SJSA1 (cell line): ENCODE results near the gene SEMA6B. TPM values are rescaled to one million over a fixed set of nuclear protein-coding genes. Genes with fewer than 3 reads are reported as not detected.

Experiments
- DNase-seq, 2 experiments: peaks; one replicate each; pipeline ENCODE4 v3.0.0-alpha.2; 2015 to 2020; ENCODE audit warnings: low spot score in 2 of 2, low read depth in 1 of 2
- H3K27ac ChIP-seq: fragments of 250-450 bp; sonication (Bioruptor Pico); 2 replicates; pipeline ENCODE4 v1.5.1; 2020; ENCODE audit warnings: mild to moderate bottlenecking, moderate library complexity
- H3K27me3 ChIP-seq: fragments of 250-450 bp; sonication (Bioruptor Pico); replicated peaks from 2 replicates; pipeline ENCODE4 v1.5.1; 2020; ENCODE audit warnings: mild to moderate bottlenecking, moderate library complexity
- H3K36me3 ChIP-seq: fragments of 250-450 bp; sonication (Bioruptor Pico); 2 replicates; pipeline ENCODE4 v1.5.1; 2020; ENCODE audit warnings: mild to moderate bottlenecking
- H3K4me1 ChIP-seq: fragments of 250-450 bp; sonication (Bioruptor Pico); replicated peaks from 2 replicates; pipeline ENCODE4 v1.6.1; 2021; ENCODE audit warnings: mild to moderate bottlenecking
- H3K4me3 ChIP-seq: fragments of 250-450 bp; sonication (Bioruptor Pico); 2 replicates; pipeline ENCODE4 v1.5.1; 2020; ENCODE audit warnings: mild to moderate bottlenecking
- H3K9me3 ChIP-seq: fragments of 250-450 bp; sonication (Bioruptor Pico); replicated peaks from 2 replicates; pipeline ENCODE4 v1.5.1; 2020; ENCODE audit warnings: mild to moderate bottlenecking
- total RNA-seq: library from RNA; depleted of rRNA; stranded (reverse); fragments of >200 nt; shearing (Covaris generic); gene quantifications from 2 replicates; pipeline ENCODE4 v1.2.3, GENCODE V29; 2014

Gene SEMA6B
- total RNA-seq, 1 experiment from 2014 or later: 0.08 TPM

DNA sequence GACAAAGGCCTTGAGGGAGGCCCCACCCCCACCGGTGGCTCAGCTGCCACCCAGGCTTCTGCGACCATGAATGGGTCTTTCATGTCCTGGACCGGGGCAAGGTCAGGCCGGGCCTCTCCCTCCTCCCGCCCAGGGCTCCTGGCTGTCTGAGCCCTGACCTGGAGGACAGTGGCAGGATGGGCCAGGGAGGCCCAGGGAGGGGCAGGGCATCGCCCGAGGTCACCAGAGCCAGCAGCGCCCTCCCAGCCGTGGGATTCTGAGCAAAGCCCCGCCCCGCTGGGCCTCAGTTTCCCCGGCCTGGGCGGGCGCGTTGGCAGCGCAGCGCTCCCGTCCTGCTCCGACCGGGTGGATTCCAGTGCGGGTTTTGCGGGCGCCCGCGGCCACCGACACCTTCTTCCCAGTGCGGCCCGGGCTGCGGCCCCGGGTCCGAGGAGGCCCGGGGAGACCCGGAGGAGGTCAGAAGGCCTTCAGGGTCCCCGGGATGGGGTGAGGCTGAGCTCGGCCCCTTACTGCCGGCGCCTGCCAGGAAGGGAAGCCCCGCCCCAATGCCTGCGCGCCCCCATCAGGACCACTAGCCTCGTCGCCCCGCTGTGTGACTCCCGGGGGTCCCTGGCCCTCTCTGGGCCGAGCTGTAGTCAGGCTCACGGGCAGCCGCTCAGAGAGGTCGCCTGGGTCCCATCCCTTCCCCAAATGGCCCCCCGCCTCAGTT, 24.6 kb upstream of the SEMA6B start:
- Histone ChIP-seq H3K36me3 (no peaks in the 10 kb centered on the region), H3K27ac (no peak overlapping the region), H3K4me1 (peaks cover 12% of the 10 kb centered on the region), H3K4me3 (no peak overlapping the region; the same call in 1 of the 2 replicates), H3K9me3 (no peaks in the 10 kb centered on the region), H3K27me3 (peaks cover 49% of the 10 kb centered on the region)
- no peak for DNase-seq

DNA sequence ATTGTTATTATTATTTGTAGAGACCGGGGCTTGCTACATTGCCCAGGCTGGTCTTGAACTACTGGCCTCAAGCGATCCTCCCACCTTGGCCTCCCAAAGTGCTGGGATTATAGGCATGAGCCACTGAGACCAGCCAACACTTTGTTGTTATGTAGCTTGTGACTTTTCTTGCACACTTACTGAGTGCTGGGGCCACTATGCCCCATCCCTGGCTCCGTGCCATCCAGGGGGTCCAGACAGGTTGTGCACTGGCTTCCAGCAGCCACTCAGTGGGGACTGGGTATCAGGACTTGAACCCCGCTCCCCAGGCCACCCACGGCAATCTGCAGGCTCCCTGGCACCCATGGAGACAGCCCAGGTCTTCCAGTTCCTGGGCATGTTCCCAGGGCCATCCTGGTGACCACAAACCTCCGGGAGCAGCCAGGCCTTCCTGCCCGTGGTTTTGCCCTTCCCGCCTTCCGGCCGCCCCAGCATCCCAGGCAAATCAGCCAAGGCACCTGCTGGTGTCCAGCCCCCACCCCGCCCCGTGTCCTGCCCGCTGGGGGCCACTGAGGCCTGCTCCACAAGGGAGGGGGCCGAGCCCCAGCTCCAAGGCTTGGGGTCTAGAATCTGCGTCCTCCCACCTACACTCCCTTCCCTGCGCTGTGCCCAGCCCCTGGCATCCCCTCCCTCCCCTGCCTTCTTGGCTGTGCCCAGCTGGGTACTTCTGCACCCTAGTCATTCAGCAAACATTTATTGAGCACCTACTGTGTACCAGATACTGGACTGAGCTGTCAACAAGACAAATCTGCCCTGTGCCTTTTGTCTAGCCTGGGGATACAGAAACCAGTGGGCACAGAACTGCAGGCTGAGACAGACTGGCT, 23.7 kb upstream of the SEMA6B start:
- Histone ChIP-seq H3K4me3 (no peak overlapping the region), H3K27me3 (peaks cover 53% of the 10 kb centered on the region)

DNA sequence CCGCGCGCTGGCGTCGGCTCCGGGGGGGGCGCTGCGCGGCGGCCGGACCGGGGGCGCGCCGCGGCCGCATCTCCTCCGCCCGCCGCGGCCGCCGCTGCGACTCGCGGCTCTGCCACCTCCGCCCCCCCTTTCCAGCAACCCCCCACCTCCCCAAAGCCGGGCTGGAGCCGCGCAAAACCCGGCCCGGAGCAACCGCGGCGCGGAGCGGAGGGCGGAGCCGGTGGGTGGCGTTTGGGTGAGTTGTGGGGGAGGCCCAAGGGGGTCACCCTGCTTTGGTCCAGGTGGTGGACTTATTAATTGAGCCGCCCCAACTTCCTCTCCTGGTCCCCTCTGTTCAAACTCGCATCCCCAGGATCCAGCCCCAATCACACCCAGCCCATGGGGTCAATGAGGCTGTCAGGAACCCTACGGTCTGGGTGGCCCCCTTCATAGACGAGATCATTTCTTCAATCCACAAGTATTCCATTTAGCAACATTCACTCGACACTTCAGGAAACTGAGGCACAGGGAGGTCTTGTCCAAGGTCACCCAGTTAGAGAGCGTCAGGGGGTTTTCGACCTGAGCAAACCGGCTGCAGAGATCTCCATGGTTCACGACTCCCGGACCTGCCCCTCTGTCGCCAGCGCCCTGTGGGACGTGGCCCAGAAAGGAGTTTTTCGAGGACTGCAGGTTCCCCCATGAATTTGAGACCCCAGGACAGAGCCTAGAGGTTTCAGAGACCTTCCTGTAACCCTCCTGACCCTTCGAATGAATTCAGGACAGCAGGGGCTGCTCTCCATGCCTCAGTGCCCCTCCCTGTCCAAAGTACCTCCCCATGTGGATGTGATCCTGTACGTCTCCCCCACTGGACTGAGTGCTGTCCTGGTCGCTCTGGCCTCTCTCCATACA, 22.4 kb upstream of the SEMA6B start:
- DNase-seq: no peak
- Histone ChIP-seq H3K27ac (no peak overlapping the region), H3K9me3 (no peaks in the 10 kb centered on the region), H3K36me3 (no peaks in the 10 kb centered on the region), H3K27me3 (peaks cover 53% of the 10 kb centered on the region), H3K4me3 (no peak overlapping the region), H3K4me1 (peaks cover 12% of the 10 kb centered on the region)

More for the DNA sequence above, 23.7 kb upstream of the SEMA6B start:
- Histone ChIP-seq H3K9me3 (no peaks in the 10 kb centered on the region), H3K4me1 (peaks cover 12% of the 10 kb centered on the region), H3K27ac (no peak overlapping the region), H3K36me3 (no peaks in the 10 kb centered on the region)
- DNase-seq: no peak

DNA sequence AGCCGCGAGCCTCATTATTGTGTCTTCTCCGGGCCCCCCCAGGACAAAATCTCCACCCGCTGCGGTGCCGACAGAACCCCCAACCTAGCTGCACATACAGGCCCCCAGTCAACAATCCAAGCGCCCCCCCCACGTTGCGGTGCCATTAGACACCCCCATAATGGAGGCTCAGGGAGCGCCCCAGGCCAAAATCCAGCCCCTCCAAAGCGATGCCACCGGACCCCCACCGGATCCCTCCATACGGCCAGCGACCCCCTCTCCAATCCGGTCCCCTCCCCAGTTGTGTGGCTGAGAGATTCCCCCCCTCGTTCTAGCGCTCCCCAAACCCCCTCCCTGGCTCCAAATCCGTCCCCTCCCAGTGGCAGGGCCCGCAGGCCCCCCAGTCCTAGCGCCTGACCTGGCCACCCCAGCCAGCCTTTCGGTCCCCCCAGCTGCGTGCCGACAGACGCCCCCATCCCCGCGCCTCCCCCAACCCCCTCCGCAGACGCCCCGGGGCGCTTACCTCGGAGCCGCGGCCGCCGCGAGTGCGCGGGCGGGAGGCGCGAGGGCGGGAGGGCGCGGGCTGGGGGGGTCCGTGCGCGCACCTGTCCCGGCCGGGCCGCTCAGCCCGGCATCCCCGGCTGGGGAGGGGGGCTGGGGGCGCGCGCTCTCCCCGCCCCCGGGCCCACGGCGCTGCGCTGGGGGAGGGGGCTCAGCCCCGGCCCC, 21.6 kb upstream of the SEMA6B start:
- Histone ChIP-seq H3K4me3 (no peak overlapping the region), H3K36me3 (no peaks in the 10 kb centered on the region)
- DNase-seq: no peak

DNA sequence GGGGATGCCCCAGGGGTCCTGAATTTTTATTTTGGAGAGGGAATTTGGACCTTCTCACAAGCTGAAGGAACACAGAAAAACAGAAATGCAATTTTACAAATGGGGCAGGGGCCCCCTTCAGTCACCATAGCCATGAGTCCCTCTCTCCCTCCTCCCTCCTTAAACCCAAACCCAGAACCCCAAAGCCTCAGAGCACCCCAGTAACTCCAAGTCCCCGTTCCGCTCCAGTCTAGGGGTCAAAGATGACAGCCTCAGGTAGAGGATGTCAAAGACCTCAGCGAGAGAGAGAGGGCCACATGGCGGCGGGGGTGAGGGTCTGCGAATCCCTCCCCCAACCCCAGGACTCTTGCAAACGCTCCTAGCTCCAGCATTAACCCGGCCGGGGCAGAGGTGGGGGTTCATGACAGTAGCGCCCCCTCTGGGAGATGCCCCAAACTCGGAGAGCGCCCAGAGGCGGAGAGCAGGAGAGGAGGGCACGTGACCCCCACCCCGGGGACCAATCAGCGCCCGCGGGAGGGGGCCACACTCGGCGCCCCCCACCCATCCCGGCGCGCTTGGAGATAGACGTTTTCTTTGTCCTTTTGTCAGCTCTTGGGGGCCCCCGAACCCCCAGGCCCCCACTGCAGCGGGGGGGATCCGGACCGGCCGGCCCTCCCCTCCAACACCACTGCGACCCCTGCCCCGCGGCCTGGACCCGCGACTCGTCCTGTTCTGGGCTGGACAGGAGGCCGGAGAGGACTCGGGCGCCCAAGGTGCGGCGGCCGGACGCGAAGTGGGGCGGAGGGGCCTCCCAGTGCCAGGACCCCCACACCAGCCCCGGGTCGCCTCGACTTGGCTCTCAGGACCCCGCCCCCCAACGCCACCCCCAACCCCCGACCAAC, 20.8 kb upstream of the SEMA6B start:
- H3K4me3 ChIP-seq: no peak overlapping the region
- no peak overlapping the region for H3K27ac ChIP-seq
- H3K4me1 ChIP-seq: peaks cover 23% of the 10 kb centered on the region
- no peaks in the 10 kb centered on the region for H3K9me3 ChIP-seq
- no peak for DNase-seq
- H3K27me3 ChIP-seq: peaks cover 46% of the 10 kb centered on the region
- H3K36me3 ChIP-seq: no peaks in the 10 kb centered on the region

More for the DNA sequence above, 21.6 kb upstream of the SEMA6B start:
- no peaks in the 10 kb centered on the region for H3K9me3 ChIP-seq
- no peak overlapping the region for H3K27ac ChIP-seq
- H3K27me3 ChIP-seq: peaks cover 53% of the 10 kb centered on the region
- peaks cover 14% of the 10 kb centered on the region for H3K4me1 ChIP-seq

DNA sequence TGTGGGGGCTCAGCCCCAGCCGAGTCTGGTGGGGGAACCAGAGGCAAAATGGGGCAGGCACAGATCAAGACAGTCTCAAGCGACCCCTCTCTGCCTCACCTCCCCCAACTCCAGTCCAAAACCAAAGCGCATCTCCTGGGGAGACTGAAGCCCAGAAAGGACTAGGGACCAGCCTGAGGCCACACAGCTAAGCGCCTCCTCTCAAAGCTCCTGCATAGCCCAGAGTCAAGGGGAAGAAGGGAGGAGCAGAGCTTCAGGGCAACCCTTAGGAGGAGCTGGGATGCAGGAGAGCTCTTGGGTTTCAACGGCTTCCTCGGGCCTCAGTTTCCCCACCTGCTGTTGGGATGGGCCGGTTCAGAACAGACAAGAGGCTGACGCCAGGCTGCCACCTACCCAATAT, 19.9 kb upstream of the SEMA6B start:
- H3K27me3 ChIP-seq: peaks cover 37% of the 10 kb centered on the region
- H3K27ac ChIP-seq: no peak overlapping the region
- H3K4me1 ChIP-seq: peaks cover 26% of the 10 kb centered on the region
- H3K4me3 ChIP-seq: no peak overlapping the region
- no peaks in the 10 kb centered on the region for H3K9me3 ChIP-seq
- no peaks in the 10 kb centered on the region for H3K36me3 ChIP-seq
- DNase-seq: no peak

DNA sequence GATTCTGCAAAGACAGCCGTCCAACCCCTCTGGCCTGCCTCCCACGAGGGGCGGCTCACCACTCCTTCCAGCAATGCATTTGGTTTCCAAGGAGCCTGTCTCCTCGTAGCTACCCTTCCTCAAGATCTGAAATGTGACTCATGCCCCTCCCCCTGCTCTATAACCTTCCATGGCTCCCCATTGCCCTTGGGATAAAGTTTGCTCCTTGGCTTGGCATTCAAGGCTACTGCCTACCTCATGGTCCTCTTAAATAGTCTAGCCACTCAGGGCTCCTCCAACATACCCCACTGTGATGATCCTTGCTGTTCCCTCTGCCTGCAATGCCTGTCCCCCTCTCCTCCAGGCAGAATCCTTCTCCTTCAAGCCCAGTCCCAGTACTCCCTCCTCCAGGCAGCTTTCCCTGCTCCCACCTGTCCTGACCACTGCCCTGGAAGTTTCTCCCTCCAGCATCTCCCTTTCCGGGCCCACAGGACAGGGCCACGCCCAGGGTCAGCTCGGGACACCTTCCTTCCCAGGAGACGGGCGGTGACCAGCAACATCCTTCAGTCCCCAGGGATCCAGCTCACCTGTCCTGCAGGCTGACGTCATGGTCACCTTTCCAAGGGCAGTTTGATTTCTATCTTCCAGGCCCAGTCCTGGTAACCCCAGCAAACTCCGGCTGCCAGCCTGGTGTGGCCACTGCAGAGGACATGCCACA, 19.2 kb upstream of the SEMA6B start:
- peaks cover 31% of the 10 kb centered on the region for H3K27me3 ChIP-seq
- no peaks in the 10 kb centered on the region for H3K9me3 ChIP-seq
- no peak for DNase-seq
- H3K4me1 ChIP-seq: peaks cover 22% of the 10 kb centered on the region
- no peak overlapping the region for H3K27ac ChIP-seq
- no peaks in the 10 kb centered on the region for H3K36me3 ChIP-seq
- no peak overlapping the region for H3K4me3 ChIP-seq

DNA sequence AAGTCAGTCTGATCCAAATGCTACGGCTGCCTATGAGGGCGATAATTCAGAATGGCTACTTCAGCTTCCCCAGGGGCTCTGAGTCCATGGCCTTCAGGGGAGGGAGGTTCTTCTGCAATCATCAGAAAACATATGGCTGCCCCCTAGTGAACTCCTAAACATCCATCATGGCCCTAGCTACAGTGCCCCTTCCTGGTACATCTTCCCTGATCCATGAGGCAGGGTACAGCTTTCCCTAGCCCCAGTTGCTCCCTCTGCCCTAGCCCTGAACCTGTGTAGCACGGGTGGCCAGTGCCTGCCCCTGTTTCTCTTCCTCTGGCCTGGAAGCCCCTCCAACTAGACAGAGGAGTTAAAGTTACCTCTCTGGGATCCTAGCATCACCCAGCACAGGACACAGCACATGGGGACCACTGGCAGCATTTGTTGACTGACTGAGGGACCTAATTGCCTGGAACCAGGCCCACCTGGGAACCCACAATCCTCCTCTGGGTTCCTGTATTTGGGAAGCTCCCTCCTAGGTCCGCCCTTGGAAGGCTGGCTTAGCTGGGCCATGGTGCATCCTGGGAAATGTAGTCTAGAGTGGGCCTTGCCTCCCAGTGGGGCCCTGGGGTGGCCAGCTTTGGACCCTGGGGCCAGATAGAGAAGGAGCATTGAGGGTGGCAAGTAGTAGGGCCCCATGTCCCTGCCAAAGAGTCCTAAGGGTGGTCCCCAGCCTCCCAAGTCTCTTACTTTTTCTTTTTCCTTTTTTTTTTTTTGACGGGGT, 17.7 kb upstream of the SEMA6B start:
- Histone ChIP-seq H3K9me3 (no peaks in the 10 kb centered on the region), H3K4me3 (no peak overlapping the region), H3K27me3 (peaks cover 24% of the 10 kb centered on the region), H3K4me1 (peaks cover 22% of the 10 kb centered on the region), H3K36me3 (no peaks in the 10 kb centered on the region), H3K27ac (no peak overlapping the region)
- no peak for DNase-seq

DNA sequence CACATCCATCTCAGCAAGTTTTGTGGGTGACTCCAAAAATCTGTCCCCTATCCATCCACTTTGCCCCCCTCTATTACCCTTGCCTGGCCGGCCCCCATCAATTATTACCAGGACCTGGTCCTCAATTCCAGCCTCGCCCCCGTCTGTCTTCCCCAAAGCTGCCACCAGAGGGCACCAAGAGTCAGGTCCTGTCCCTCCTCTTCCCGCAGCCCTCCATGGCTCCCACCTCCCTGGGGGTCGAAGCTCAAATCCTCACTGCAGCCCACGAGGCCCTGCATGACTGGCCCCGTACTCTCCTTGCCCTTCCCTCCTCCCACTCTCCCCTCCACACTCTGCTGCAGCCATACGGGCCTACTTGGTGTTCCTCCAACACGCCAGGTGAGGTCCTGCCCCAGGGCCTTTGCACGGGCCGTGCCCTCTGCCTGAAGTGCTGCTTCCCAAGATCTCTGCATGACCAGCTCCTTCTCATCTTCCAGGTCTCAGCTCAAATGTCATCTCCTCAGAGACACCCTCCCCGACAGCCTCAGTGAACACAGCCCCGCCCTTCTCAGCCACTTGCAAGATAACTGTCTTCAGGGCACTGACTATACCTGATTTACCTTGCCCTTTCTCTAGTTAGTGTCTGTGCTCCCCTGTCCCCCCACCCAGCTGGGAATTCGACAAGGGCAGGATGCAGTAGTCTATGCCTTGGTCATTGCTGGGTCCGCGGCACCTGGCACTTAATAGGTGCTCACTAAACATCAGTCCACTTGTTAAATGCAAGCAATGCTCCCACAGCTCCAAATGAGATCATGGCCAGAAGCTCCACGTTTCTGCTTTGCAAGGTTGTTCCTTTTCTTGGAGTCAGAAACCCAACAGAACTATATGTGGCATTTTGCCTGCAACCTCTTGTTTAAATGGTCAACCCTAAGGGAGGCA, 16.8 kb upstream of the SEMA6B start:
- peak overlapping the region; percentile 92 for H3K27ac ChIP-seq
- no peaks in the 10 kb centered on the region for H3K36me3 ChIP-seq
- DNase-seq: peak; percentile 73 to 86
- peaks cover 22% of the 10 kb centered on the region for H3K4me1 ChIP-seq
- peaks cover 19% of the 10 kb centered on the region for H3K27me3 ChIP-seq
- H3K9me3 ChIP-seq: no peaks in the 10 kb centered on the region
- no peak overlapping the region for H3K4me3 ChIP-seq

DNA sequence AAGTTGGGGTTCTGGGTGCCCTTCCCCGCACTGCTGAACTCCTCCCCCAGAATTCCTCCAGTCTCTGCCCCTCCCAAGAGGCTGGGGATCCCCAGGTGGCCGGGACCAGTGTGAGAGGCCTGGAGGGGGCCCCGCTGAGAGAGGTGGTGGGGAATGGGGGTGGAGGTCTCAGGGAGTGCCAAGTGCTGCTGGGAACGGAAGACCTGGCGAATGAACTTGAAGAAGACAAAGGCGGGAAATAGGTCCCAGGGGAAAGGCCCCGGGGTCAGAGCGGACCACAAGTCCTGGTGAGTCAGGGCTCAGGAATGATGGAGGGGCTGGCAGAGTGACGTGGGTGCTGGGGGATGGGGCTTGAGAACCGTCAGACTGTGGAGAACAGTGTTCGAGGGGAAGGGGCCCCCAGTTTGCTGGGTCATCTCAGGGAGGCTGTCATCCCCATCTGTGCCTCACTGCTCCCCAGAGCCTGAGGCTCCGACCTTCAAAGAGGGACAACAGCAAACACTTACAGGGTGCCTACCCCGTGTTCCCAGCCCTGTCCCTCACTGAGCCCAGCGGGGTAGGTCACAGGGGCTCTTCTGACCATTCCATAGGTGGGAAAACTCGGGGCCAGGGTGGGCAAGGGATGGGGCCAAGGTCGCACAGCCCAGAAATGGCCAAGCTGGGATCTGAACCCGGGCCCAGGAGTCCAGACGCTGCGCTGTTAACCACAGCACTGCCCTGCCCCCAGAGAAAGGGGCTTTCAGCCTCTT, 16.0 kb upstream of the SEMA6B start:
- H3K27ac ChIP-seq: peak overlapping the region; percentile 92
- peaks cover 17% of the 10 kb centered on the region for H3K27me3 ChIP-seq
- H3K4me3 ChIP-seq: no peak overlapping the region
- H3K36me3 ChIP-seq: no peaks in the 10 kb centered on the region
- peaks cover 22% of the 10 kb centered on the region for H3K4me1 ChIP-seq
- DNase-seq: peak; percentile 95 to 99
- no peaks in the 10 kb centered on the region for H3K9me3 ChIP-seq
